ENCODE data around the gene TMPRSS7.

TMPRSS7 gene

DNA sequence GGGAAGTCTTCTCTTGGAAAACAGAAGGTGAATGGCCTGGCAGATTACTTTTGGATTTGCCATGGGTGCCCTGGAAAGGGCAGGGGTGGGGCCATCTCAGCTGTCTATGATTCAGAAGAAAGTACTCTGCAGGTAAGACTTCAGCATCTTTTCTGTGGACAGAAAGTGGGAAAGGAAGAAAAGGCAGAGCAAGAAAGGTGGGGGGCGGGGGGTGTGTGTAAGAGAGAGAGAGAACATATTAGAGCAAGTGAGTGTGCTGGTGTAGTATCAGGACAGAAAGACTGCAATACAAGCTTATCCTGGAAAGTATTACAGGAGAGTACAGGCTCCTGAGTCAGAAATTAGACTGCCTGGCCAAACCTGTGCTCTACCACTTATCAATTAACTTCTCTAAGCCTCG lies 30.3 kb upstream of the TMPRSS7 start:
- DNase-seq (ENCODE audit: low spot score), result no peak
- in situ Hi-C loops (cut with MboI; ENCODE audit: low sequenced_read_pairs, unreplicated experiment), result no loop called here
- TF ChIP-seq, protein P1, sequence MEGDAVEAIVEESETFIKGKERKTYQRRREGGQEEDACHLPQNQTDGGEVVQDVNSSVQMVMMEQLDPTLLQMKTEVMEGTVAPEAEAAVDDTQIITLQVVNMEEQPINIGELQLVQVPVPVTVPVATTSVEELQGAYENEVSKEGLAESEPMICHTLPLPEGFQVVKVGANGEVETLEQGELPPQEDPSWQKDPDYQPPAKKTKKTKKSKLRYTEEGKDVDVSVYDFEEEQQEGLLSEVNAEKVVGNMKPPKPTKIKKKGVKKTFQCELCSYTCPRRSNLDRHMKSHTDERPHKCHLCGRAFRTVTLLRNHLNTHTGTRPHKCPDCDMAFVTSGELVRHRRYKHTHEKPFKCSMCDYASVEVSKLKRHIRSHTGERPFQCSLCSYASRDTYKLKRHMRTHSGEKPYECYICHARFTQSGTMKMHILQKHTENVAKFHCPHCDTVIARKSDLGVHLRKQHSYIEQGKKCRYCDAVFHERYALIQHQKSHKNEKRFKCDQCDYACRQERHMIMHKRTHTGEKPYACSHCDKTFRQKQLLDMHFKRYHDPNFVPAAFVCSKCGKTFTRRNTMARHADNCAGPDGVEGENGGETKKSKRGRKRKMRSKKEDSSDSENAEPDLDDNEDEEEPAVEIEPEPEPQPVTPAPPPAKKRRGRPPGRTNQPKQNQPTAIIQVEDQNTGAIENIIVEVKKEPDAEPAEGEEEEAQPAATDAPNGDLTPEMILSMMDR (IDR thresholded peaks at IDR 0.05; ENCODE audit: borderline replicate concordance, control extremely low read depth, extremely low read depth, insufficient read depth, missing control alignments), result no peak

DNA sequence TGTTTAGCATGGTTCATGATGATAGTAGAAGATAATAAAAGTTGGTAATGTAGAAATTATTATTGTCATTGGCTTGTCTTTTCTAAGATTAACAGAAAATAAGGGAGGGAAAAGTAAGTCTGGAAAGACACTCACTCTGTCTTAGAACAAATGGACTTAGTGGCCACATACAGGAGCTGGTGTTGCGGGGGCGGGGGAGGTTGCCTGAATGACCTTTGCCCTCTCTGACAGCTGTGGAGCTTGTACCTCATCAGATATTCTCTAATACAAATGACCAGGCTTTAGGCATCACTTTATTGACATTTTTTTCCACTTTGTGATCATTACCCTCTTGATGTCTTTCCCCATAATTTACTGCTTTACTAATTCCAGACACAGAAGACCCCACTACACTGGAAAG lies 29.9 kb upstream of the TMPRSS7 start:
- TF ChIP-seq, protein P1 (IDR thresholded peaks at IDR 0.05; ENCODE audit: borderline replicate concordance, control extremely low read depth, extremely low read depth, insufficient read depth, missing control alignments), result no peak
- no peak for DNase-seq (ENCODE audit: low spot score)
- in situ Hi-C loops (cut with MboI; ENCODE audit: low sequenced_read_pairs, unreplicated experiment), result no loop called here

DNA sequence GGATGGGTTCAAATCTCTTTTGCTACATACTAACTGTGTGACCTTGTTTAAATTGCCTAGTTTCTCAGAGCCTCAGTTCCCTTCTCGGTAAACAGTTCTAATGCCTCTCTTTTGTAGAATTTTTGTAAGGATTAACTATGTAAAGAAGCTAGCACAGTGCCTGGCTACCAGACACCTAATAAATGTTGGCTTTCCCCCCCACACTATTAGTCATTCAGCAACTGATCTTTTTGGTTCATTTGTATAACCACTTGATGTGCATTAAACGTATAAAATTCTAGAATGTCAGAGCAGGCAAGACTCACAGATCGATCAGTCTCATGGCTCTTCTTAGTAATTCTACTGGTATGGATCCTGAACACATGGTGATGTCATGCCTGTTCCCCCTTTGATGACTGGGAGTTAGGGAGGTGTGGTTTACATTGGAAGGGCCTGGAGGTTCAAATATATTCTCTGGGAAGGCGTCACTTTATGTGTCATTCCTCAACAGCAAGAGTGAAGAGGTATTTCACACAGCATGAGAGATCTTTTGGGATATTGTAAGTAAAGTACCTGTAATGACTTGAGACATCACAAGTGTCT lies 29.4 kb upstream of the TMPRSS7 start:
- in situ Hi-C loops (cut with MboI; ENCODE audit: low sequenced_read_pairs, unreplicated experiment), result no loop called here
- TF ChIP-seq, protein P1 (IDR thresholded peaks at IDR 0.05; ENCODE audit: borderline replicate concordance, control extremely low read depth, extremely low read depth, insufficient read depth, missing control alignments), result no peak
- DNase-seq (ENCODE audit: low spot score), result no peak

DNA sequence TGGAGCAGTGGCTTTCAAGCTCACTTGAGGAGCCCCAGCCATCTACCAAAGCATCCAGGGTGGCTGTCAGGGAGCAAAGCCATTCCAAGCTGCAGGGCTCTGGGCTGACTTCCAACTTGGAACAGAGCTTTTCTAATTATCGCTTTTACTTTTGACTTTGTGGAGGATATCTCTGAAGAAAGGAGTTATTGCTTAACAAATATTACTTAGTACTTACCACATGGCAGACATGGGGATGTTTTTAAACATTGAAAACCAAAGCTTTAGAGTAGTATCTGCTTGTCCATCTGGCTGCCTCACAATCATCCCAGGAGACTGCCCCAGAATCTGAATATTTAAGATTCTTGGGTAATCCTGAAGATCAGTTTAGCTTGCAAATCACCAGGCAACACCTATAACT lies 26.9 kb upstream of the TMPRSS7 start:
- TF ChIP-seq, protein P1 (IDR thresholded peaks at IDR 0.05; ENCODE audit: borderline replicate concordance, control extremely low read depth, extremely low read depth, insufficient read depth, missing control alignments), result no peak
- no peak for DNase-seq (ENCODE audit: low spot score)

DNA sequence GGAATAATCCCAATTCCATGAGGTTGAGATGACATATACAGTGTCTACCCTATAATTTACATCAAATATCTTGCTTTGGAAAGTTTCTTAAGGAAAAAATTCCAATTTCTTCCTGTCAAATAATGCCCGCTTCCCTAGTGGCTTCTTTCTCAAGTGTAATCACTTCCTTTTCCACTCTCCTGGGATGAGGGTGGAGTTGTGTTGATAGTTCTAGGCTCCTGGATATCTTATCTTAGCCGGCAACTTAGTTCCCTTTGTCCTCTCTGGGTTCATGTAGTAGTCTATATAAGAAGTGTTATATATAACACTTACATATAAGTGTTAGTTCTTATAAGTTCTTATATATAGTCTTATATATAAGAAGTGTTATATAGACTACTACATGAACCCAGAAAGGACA lies 24.9 kb upstream of the TMPRSS7 start:
- TF ChIP-seq, protein P1 (IDR thresholded peaks at IDR 0.05; ENCODE audit: borderline replicate concordance, control extremely low read depth, extremely low read depth, insufficient read depth, missing control alignments), result no peak
- DNase-seq (ENCODE audit: low spot score), result no peak
- in situ Hi-C loops (cut with MboI; ENCODE audit: low sequenced_read_pairs, unreplicated experiment), result no loop called here

More for the DNA sequence above, 26.9 kb upstream of the TMPRSS7 start:
- in situ Hi-C loops (cut with MboI; ENCODE audit: low sequenced_read_pairs, unreplicated experiment), result no loop called here

DNA sequence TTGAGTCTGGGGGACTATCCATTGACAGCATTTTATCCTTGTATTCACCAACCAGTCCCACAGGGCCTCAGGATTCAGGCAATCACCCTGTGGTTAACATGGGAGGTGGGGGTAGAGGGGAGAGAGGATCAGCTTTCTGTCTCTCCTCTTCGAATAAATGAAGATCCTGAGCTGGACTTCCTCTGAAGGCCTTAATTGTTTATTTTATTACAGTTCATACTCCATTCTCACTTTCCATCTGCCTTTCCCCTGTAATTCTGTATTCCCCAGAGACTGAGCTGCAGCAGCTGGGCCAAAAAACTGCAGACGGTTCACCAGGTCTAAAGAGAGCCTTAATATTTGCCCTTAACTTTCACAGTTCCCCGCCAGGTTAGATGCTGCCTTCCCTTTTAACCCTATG lies 23.9 kb upstream of the TMPRSS7 start:
- TF ChIP-seq, protein P1 (IDR thresholded peaks at IDR 0.05; ENCODE audit: borderline replicate concordance, control extremely low read depth, extremely low read depth, insufficient read depth, missing control alignments), result no peak
- in situ Hi-C loops (cut with MboI; ENCODE audit: low sequenced_read_pairs, unreplicated experiment), result no loop called here
- no peak for DNase-seq (ENCODE audit: low spot score)

Measured in GM13976 (cell line).